Measurements from ENCODE around the gene ARRB1. TPM values are rescaled to one million over a fixed set of nuclear protein-coding genes. Genes with fewer than 3 reads are reported as not detected.

ARRB1 gene
- total RNA-seq, 1 donor from 2014 or later: 16.6 TPM

DNA sequence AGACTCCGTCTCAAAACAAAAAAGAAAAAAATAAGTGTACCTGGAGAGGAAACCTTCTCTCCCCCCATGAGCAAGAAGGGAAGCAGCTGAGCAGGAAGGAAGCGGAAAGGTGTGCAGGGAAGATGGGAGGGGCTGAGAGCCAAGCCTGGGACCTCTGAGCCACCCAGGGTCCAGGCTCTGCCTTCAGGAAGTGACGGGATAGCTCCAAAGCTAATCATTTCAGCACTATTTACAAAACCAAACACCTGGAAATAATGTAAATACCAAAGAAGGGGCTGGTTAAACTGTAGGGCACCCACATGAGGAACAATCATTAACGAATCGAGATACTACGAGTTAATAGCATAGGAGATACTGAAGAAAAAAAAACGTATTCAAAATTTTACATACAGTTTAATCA lies 27.9 kb downstream of the ARRB1 start:
- no peak overlapping the region for H3K27ac Mint-ChIP-seq (ENCODE audit: unreplicated experiment)

DNA sequence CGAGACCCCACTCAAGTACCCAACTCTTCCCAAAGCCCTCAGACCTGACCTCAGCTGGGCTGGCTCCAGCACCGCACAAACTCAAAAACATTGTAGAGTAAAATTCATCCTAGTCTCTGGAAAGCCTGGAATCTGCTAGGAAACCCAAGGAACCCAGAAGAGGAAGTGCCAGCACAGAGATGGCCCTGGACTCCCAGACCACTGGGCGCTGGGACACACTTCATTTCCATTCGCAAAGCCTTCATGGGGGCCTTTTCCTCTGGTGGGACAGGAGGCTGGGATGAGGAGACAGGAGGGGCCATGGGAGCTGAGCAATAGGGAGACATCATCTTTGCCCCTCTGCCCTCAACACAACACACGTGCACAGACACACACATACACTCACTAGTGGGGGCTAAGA lies 30.8 kb downstream of the ARRB1 start:
- TF ChIP-seq, protein P1, sequence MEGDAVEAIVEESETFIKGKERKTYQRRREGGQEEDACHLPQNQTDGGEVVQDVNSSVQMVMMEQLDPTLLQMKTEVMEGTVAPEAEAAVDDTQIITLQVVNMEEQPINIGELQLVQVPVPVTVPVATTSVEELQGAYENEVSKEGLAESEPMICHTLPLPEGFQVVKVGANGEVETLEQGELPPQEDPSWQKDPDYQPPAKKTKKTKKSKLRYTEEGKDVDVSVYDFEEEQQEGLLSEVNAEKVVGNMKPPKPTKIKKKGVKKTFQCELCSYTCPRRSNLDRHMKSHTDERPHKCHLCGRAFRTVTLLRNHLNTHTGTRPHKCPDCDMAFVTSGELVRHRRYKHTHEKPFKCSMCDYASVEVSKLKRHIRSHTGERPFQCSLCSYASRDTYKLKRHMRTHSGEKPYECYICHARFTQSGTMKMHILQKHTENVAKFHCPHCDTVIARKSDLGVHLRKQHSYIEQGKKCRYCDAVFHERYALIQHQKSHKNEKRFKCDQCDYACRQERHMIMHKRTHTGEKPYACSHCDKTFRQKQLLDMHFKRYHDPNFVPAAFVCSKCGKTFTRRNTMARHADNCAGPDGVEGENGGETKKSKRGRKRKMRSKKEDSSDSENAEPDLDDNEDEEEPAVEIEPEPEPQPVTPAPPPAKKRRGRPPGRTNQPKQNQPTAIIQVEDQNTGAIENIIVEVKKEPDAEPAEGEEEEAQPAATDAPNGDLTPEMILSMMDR (IDR thresholded peaks at IDR 0.05): no peak
- peaks cover 1% of the 10 kb centered on the region for H3K36me3 Mint-ChIP-seq (ENCODE audit: low read depth)
- no peak overlapping the region for H3K27ac Mint-ChIP-seq (ENCODE audit: unreplicated experiment)
- no peak overlapping the region for H3K4me3 Mint-ChIP-seq (ENCODE audit: unreplicated experiment)
- no peaks in the 10 kb centered on the region for H3K9me3 Mint-ChIP-seq (ENCODE audit: low read depth)
- no peak for DNase-seq (ENCODE audit: low spot score)
- no peaks in the 10 kb centered on the region for H3K27me3 Mint-ChIP-seq (ENCODE audit: low read depth)
- H3K4me1 Mint-ChIP-seq (ENCODE audit: low read depth): peaks cover 22% of the 10 kb centered on the region

More for the DNA sequence above, 27.9 kb downstream of the ARRB1 start:
- TF ChIP-seq, protein P1 (IDR thresholded peaks at IDR 0.05): no peak
- H3K4me3 Mint-ChIP-seq (ENCODE audit: unreplicated experiment): no peak overlapping the region
- peaks cover 42% of the 10 kb centered on the region for H3K4me1 Mint-ChIP-seq (ENCODE audit: low read depth)
- H3K36me3 Mint-ChIP-seq (ENCODE audit: low read depth): peaks cover 1% of the 10 kb centered on the region
- H3K27me3 Mint-ChIP-seq (ENCODE audit: low read depth): no peaks in the 10 kb centered on the region
- H3K9me3 Mint-ChIP-seq (ENCODE audit: low read depth): no peaks in the 10 kb centered on the region
- DNase-seq (ENCODE audit: low spot score): no peak

DNA sequence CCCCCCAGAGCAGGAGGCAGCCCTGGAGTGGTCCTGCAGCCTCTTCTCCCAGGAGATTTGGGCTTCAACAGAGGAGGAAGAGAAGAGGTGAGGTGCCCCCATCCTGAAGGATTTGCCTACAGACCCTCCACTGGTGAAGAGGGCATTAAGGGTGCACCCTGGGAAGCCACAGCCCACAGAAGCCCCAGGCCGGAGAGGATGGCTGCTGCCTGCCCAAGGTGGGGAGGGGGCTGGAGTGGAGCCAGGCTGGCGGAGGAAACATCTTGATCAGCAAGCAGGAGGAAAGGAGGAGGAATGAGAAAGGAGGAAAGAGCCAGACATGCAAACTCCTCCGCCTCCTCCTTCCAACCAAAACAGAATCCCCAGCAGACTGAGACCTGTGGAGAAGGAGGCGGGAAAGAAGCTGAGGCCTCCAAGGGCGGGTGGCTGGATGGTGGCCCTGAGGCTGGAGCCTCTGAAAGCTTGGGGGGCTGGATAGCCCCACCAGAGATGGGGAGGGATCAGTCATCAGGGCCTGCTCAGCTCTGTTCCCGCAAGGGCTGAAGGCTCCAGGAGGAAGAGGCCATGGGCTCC lies 31.3 kb downstream of the ARRB1 start:
- DNase-seq (ENCODE audit: low spot score): no peak
- Mint-ChIP-seq H3K27ac (ENCODE audit: unreplicated experiment) (no peak overlapping the region), H3K27me3 (ENCODE audit: low read depth) (no peaks in the 10 kb centered on the region)

DNA sequence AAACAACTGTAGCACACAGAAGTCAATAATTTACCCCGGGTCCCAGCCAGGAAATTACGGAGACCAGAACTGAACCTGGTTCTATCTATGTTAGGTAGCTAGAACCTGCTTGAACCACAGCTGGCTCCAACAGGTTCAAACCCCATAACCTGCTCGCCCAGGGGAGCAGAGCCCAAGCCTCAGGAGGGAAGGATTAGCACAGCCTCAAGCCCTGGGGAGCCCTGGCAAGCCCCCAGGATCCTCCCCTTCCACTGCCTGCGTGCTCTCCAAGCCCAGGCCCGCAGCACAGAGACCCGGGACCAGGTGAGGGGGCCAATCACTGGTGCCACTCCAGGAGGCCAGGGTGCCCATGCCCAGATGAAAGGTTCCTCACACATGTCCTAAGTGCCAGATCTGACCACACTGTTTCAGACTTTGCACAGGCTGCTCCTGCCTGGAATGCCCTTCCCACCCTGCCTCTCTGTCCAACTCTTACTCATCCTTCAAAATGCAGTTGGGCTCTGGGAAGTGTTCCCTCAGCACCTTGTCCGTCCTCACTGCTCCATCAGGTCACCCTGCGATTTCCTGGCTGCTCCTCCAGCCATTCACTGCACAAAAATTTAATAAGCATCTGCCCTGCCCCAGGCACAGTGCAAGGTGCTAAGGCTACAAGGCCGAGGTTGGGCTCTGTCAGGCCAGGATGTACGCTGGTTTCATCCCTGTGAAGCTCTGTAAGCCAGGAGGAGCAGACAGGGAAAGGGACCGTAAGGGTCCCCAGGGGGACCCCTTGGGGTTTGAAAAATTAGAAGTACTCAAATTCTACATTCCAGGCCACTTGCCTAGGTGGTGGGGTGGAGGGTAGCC lies 32.2 kb downstream of the ARRB1 start:
- peaks cover 1% of the 10 kb centered on the region for H3K36me3 Mint-ChIP-seq (ENCODE audit: low read depth)
- no peaks in the 10 kb centered on the region for H3K27me3 Mint-ChIP-seq (ENCODE audit: low read depth)
- no peak overlapping the region for H3K4me3 Mint-ChIP-seq (ENCODE audit: unreplicated experiment)
- no peaks in the 10 kb centered on the region for H3K9me3 Mint-ChIP-seq (ENCODE audit: low read depth)
- H3K4me1 Mint-ChIP-seq (ENCODE audit: low read depth): peaks cover 15% of the 10 kb centered on the region
- no peak overlapping the region for H3K27ac Mint-ChIP-seq (ENCODE audit: unreplicated experiment)
- DNase-seq (ENCODE audit: low spot score): no peak
- TF ChIP-seq, protein P1 (IDR thresholded peaks at IDR 0.05): no peak

More for the DNA sequence above, 31.3 kb downstream of the ARRB1 start:
- peaks cover 1% of the 10 kb centered on the region for H3K36me3 Mint-ChIP-seq (ENCODE audit: low read depth)
- no peaks in the 10 kb centered on the region for H3K9me3 Mint-ChIP-seq (ENCODE audit: low read depth)
- peaks cover 20% of the 10 kb centered on the region for H3K4me1 Mint-ChIP-seq (ENCODE audit: low read depth)
- no peak overlapping the region for H3K4me3 Mint-ChIP-seq (ENCODE audit: unreplicated experiment)
- TF ChIP-seq, protein P1 (IDR thresholded peaks at IDR 0.05): no peak

DNA sequence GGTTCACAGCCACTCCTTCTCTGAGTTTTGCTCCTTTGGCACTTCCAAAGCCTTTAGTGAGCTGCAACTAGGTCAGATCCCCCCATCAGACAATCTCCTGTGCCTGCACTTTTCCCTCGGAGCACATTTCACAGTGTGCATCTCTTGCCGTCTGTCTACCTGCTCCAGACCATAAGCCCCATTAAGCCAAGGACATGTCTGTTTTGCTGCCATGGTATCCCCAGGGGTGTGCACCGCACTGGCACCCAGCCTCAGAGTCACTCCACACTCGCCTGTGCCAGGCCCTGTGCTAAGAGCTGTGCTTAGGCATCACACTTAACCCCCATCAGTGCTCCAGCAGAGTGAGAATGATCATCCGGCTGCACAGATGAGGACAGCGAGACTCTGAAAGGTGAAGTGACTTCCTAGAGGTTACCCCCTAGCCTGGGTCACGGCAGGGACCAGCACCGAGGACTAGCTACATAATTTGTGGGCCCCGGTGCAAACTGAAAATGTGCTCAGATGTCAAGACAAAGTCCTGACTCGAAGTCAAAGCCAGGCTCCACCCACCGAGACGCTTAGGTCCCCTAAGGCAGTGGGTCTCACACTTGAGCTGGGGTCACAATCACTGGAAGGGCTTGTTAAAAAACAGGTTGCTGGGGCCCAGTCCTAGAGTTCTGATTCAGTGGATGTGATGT lies 33.9 kb downstream of the ARRB1 start:
- no peak for DNase-seq (ENCODE audit: low spot score)
- no peaks in the 10 kb centered on the region for H3K9me3 Mint-ChIP-seq (ENCODE audit: low read depth)
- H3K4me1 Mint-ChIP-seq (ENCODE audit: low read depth): peaks cover 27% of the 10 kb centered on the region
- H3K27me3 Mint-ChIP-seq (ENCODE audit: low read depth): no peaks in the 10 kb centered on the region
- H3K27ac Mint-ChIP-seq (ENCODE audit: unreplicated experiment): no peak overlapping the region
- H3K4me3 Mint-ChIP-seq (ENCODE audit: unreplicated experiment): no peak overlapping the region
- H3K36me3 Mint-ChIP-seq (ENCODE audit: low read depth): peaks cover 1% of the 10 kb centered on the region
- TF ChIP-seq, protein P1 (IDR thresholded peaks at IDR 0.05): no peak
